Measurements from ENCODE around the gene SPCS1. TPM values are rescaled to one million over a fixed set of nuclear protein-coding genes. Genes with fewer than 3 reads are reported as not detected.
"Not testable (repeated sequence)": the region's sequence is repeated elsewhere in the genome, so short reads cannot be mapped to it uniquely, and the experiment has no call there.

SPCS1 gene
- total RNA-seq: 40.5 and 52.5 TPM in 2 replicates

GRCh38 chr3:52705688-52706686, at the start of gene SPCS1, which contains the start of gene GLT8D1:
SPCS1 (plus strand) TSS chr3:52706106; CDS start chr3:52706247, 141 bp downstream.
GLT8D1 (minus strand) TSS chr3:52705791; CDS start chr3:52700460, 5,331 bp downstream.
- peak; percentile 90 for DNase-seq

- no peak for DNase-seq
Observed at GRCh38 chr3:52660046-52660445, 45.9 kb upstream of the SPCS1 start.

- no peak for DNase-seq
Observed at GRCh38 chr3:52663098-52663497, 42.8 kb upstream of the SPCS1 start.

GRCh38 chr3:52670621-52671521, 35.0 kb upstream of the SPCS1 start:
- DNase-seq: peak; percentile 95

GRCh38 chr3:52671676-52672075, 34.2 kb upstream of the SPCS1 start:
- no peak for DNase-seq

GRCh38 chr3:52676201-52676600, 29.7 kb upstream of the SPCS1 start:
- DNase-seq: not testable (repeated sequence)

GRCh38 chr3:52678265-52679198, 27.4 kb upstream of the SPCS1 start:
- no peak for DNase-seq

- no peak for DNase-seq
Observed at GRCh38 chr3:52679199-52679538, 26.7 kb upstream of the SPCS1 start.

- no peak for DNase-seq
Observed at GRCh38 chr3:52679811-52680210, 26.1 kb upstream of the SPCS1 start.

GRCh38 chr3:52681596-52681995, 24.3 kb upstream of the SPCS1 start:
- DNase-seq: no peak

GRCh38 chr3:52682016-52682415, 23.9 kb upstream of the SPCS1 start:
- DNase-seq: peak; percentile 72

- DNase-seq: no peak
Observed at GRCh38 chr3:52683611-52684010, 22.3 kb upstream of the SPCS1 start.

GRCh38 chr3:52684184-52684583, 21.7 kb upstream of the SPCS1 start:
- DNase-seq: no peak

- DNase-seq: peak; percentile 79
Observed at GRCh38 chr3:52685285-52685708, 20.6 kb upstream of the SPCS1 start.

- DNase-seq: peak; percentile 97
Observed at GRCh38 chr3:52685709-52686691, 19.9 kb upstream of the SPCS1 start, which contains the start of the genes GNL3 and PBRM1. GNL3 (plus strand) TSS chr3:52686032; CDS start chr3:52686093, 61 bp downstream. PBRM1 (minus strand) TSS chr3:52685913.

GRCh38 chr3:52688266-52688665, 17.6 kb upstream of the SPCS1 start:
- DNase-seq: no peak

GRCh38 chr3:52689151-52689550, 16.8 kb upstream of the SPCS1 start:
- DNase-seq: no peak

GRCh38 chr3:52690560-52690959, 15.3 kb upstream of the SPCS1 start:
- DNase-seq: no peak

- no peak for DNase-seq
Observed at GRCh38 chr3:52693071-52693470, 12.8 kb upstream of the SPCS1 start.

- DNase-seq: no peak
Observed at GRCh38 chr3:52694528-52695189, 11.2 kb upstream of the SPCS1 start.
